ENCODE measurements around the gene GYG1. TPM values are rescaled to one million over a fixed set of nuclear protein-coding genes. Genes with fewer than 3 reads are reported as not detected.

GYG1 gene
- polyA plus RNA-seq, 2 of the 4 experiments (the other 2 are of a cell fraction) = 39.6 to 59.8 TPM

DNA sequence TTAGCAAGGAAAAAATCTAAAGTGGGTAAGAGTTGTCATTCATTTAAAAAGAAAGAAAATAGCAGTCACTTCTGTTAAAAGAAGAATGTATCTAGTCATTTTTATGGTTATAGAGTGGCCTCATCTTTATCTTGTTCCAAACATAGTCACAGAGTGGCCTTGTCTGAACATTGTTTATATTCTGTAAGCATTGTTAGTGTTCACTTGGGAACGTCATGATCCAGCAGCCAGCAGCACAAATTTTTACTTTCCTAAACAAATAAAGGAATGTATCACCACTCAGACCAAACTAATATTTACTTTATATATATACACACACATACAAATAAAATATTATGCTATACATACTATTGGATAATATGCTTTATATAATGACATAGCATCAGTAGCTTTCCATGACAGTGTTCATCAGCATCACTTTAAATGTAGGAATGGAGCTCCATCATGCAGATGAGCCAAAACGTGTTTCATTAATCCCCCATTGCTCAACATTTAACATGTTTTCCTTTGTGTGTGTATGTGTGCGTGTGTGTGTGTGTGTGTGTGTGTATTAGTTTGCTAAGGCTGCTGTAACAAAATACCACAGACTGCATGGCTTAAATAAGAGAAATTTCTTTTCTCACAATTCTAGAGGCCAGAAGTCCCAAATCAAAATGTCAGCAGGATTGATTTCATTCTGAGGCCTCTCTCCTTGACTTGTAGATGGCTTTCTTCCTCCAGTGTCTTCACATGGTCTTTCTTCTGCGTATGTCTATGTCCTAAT, 39.6 kb upstream of the GYG1 start:
- DNase-seq (ENCODE audit: low read depth in 1 of 2, low spot score in 1 of 2) = no peak
- Histone ChIP-seq H3K27ac (no peak overlapping the region; a peak in 1 of 6 replicates), H3K4me1 (peaks cover 5% of the 10 kb centered on the region; the same call in 2 of the 3 replicates), H3K4me2 (no peak overlapping the region), H3K4me3 (no peak overlapping the region), H3K9me3 (no peaks in the 10 kb centered on the region)
- no peak for ATAC-seq
- TF ChIP-seq, protein P1, sequence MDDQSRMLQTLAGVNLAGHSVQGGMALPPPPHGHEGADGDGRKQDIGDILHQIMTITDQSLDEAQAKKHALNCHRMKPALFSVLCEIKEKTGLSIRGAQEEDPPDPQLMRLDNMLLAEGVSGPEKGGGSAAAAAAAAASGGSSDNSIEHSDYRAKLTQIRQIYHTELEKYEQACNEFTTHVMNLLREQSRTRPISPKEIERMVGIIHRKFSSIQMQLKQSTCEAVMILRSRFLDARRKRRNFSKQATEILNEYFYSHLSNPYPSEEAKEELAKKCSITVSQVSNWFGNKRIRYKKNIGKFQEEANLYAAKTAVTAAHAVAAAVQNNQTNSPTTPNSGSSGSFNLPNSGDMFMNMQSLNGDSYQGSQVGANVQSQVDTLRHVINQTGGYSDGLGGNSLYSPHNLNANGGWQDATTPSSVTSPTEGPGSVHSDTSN (IDR thresholded peaks at IDR 0.05) = no peak
- TF ChIP-seq RAD21 (conservative IDR thresholded peaks at IDR 0.05 in 1 of 2, IDR thresholded peaks at IDR 0.05 in 1 of 2) = no peak
- TF ChIP-seq, protein P2, sequence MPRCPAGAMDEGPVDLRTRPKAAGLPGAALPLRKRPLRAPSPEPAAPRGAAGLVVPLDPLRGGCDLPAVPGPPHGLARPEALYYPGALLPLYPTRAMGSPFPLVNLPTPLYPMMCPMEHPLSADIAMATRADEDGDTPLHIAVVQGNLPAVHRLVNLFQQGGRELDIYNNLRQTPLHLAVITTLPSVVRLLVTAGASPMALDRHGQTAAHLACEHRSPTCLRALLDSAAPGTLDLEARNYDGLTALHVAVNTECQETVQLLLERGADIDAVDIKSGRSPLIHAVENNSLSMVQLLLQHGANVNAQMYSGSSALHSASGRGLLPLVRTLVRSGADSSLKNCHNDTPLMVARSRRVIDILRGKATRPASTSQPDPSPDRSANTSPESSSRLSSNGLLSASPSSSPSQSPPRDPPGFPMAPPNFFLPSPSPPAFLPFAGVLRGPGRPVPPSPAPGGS (IDR thresholded peaks at IDR 0.05) = no peak
- no peak for TF ChIP-seq CHD2 (IDR thresholded peaks at IDR 0.05; ENCODE audit: low read length, partially characterized antibody)
- TF ChIP-seq EHF (CRISPR knock-in tag; IDR thresholded peaks at IDR 0.05) = no peak
- no peak for TF ChIP-seq TFCP2L1 (CRISPR knock-in tag; IDR thresholded peaks at IDR 0.05)
- TF ChIP-seq POLR2AphosphoS2 (conservative IDR thresholded peaks at IDR 0.05; ENCODE audit: low read length) = no peak
- no peak for TF ChIP-seq NR3C1 (IDR thresholded peaks at IDR 0.05)
- TF ChIP-seq HOXB13 (CRISPR knock-in tag; IDR thresholded peaks at IDR 0.05; ENCODE audit: low read depth) = no peak
- ChIA-PET POLR2A (no interaction called here), CTCF (interaction anchor here (0.9 to 1.3 kb wide), 2 partner anchors 14 to 32 kb away, joined by 3 to 5 read pairs; no protein-coding TSS in a partner anchor)
- WGBS (ENCODE audit: missing lambda C conversion rate) = 65% methylated on average over 4 of the region's 4 CpGs
- no peak for FAIRE-seq

DNA sequence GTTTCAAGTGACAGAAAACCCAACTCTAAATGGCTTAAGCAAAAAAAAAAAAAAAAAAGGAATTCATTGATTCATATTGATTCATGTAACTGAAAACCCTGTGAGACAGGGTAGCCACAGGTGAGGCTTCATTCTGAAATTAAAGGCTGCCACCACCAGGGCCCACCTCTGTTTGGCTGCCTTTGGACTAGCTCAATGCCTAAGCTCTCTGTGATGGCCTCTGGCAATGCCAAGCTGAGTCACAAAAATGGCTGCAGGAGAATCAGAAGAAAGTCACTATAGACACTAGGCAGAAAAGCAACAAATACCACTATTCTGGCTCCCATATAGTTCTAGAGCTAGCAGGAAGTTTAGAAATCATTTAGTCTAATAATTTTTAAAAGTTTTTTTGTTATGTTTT, 38.2 kb upstream of the GYG1 start:
- no peak for DNase-seq (ENCODE audit: low read depth in 1 of 2, low spot score in 1 of 2)
- Histone ChIP-seq H3K4me3 (no peak overlapping the region), H3K9me3 (no peaks in the 10 kb centered on the region), H3K27ac (no peak overlapping the region), H3K4me2 (no peak overlapping the region), H3K4me1 (peaks cover 5% of the 10 kb centered on the region; the same call in 2 of the 3 replicates)
- ChIA-PET POLR2A (no interaction called here), CTCF (interaction anchor here (0.5 to 3.1 kb wide), 9 partner anchors 9 to 573 kb away, joined by 3 to 15 read pairs (median 7); partner anchors contain the start of gene GYG1)
- FAIRE-seq = no peak
- TF ChIP-seq POLR2AphosphoS2 (conservative IDR thresholded peaks at IDR 0.05; ENCODE audit: low read length) (no peak), MAX (IDR thresholded peaks at IDR 0.05) (no peak), CHD4 (IDR thresholded peaks at IDR 0.05; ENCODE audit: borderline replicate concordance) (no peak), ESRRA (IDR thresholded peaks at IDR 0.05; ENCODE audit: borderline replicate concordance, low read length) (no peak), KDM1A (IDR thresholded peaks at IDR 0.05; ENCODE audit: low read depth) (no peak), FOSB (CRISPR knock-in tag; IDR thresholded peaks at IDR 0.05) (no peak), ZSCAN20 (CRISPR knock-in tag; IDR thresholded peaks at IDR 0.05) (no peak), HES2 (IDR thresholded peaks at IDR 0.05) (no peak)
- no peak for ATAC-seq

DNA sequence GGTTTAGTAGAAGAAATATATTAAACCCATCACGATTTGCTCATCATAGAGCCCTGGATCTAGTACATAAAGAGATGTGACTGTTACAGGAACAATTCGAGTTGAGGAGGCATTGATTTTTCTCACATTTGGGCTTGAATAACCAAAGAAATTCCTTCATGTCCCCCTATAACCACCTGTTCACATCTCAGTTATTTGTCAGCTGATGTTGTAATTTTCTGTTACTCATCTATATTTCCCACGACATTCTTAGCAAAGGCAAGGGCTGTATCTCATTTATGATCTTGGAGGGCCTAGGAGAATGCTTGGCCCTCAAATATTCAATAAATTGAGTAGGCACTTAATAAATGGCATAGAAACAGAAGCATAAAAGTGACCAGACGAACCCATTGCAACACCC, 36.4 kb upstream of the GYG1 start:
- ATAC-seq (no peak), FAIRE-seq (no peak), DNase-seq (ENCODE audit: low read depth in 1 of 2, low spot score in 1 of 2) (no peak)
- peaks cover 5% of the 10 kb centered on the region; the same call in 2 of the 3 replicates for H3K4me1 ChIP-seq
- H3K4me2 ChIP-seq = peak overlapping the region; percentile 40
- H3K4me3 ChIP-seq = no peak overlapping the region
- no peaks in the 10 kb centered on the region for H3K9me3 ChIP-seq
- peak overlapping the region in 1 of 2 experiments; percentile 36; a peak in 2 of 6 replicates for H3K27ac ChIP-seq
- POLR2A ChIA-PET = interaction anchor here (0.6 to 1.3 kb wide), 4 partner anchors 11 to 1586 kb away, joined by 3 to 9 read pairs (median 5); partner anchors contain the start of gene HPS3
- 30% methylated on average over 4 of the region's 4 CpGs for WGBS (ENCODE audit: missing lambda C conversion rate)
- CTCF ChIA-PET = interaction anchor here (0.6 to 3.1 kb wide), 43 partner anchors 8 to 1519 kb away, joined by 3 to 16 read pairs (median 5); partner anchors contain the start of genes GYG1, HPS3 and TM4SF18
- TF ChIP-seq, protein P3, sequence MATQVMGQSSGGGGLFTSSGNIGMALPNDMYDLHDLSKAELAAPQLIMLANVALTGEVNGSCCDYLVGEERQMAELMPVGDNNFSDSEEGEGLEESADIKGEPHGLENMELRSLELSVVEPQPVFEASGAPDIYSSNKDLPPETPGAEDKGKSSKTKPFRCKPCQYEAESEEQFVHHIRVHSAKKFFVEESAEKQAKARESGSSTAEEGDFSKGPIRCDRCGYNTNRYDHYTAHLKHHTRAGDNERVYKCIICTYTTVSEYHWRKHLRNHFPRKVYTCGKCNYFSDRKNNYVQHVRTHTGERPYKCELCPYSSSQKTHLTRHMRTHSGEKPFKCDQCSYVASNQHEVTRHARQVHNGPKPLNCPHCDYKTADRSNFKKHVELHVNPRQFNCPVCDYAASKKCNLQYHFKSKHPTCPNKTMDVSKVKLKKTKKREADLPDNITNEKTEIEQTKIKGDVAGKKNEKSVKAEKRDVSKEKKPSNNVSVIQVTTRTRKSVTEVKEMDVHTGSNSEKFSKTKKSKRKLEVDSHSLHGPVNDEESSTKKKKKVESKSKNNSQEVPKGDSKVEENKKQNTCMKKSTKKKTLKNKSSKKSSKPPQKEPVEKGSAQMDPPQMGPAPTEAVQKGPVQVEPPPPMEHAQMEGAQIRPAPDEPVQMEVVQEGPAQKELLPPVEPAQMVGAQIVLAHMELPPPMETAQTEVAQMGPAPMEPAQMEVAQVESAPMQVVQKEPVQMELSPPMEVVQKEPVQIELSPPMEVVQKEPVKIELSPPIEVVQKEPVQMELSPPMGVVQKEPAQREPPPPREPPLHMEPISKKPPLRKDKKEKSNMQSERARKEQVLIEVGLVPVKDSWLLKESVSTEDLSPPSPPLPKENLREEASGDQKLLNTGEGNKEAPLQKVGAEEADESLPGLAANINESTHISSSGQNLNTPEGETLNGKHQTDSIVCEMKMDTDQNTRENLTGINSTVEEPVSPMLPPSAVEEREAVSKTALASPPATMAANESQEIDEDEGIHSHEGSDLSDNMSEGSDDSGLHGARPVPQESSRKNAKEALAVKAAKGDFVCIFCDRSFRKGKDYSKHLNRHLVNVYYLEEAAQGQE (IDR thresholded peaks at IDR 0.05) = no peak
- TF ChIP-seq PHF8 (IDR thresholded peaks at IDR 0.05; ENCODE audit: borderline replicate concordance, low read depth) = no peak
- no peak for TF ChIP-seq JUN (IDR thresholded peaks at IDR 0.05)
- no peak for TF ChIP-seq NR3C1 (IDR thresholded peaks at IDR 0.05)
- TF ChIP-seq HOXA7 (CRISPR knock-in tag; IDR thresholded peaks at IDR 0.05) = no peak
- no peak for TF ChIP-seq KDM1A (IDR thresholded peaks at IDR 0.05; ENCODE audit: low read depth)
- TF ChIP-seq RAD21 (conservative IDR thresholded peaks at IDR 0.05 in 1 of 2, IDR thresholded peaks at IDR 0.05 in 1 of 2) = no peak
- TF ChIP-seq HOXB13 (CRISPR knock-in tag; IDR thresholded peaks at IDR 0.05; ENCODE audit: low read depth) = no peak
- no peak for TF ChIP-seq MAX (IDR thresholded peaks at IDR 0.05)
- no peak for TF ChIP-seq CBX8 (IDR thresholded peaks at IDR 0.05)
- TF ChIP-seq, protein P4, sequence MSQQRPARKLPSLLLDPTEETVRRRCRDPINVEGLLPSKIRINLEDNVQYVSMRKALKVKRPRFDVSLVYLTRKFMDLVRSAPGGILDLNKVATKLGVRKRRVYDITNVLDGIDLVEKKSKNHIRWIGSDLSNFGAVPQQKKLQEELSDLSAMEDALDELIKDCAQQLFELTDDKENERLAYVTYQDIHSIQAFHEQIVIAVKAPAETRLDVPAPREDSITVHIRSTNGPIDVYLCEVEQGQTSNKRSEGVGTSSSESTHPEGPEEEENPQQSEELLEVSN (IDR thresholded peaks at IDR 0.05; ENCODE audit: borderline replicate concordance, low read depth) = no peak
- TF ChIP-seq MYC (IDR thresholded peaks at IDR 0.05; ENCODE audit: borderline replicate concordance, low read length) = no peak
